ENCODE measurements around the gene TBC1D17.

- TF ChIP-seq CTCF (IDR thresholded peaks at IDR 0.05), result no peak
- TF ChIP-seq ZFX (IDR thresholded peaks at IDR 0.05; ENCODE audit: borderline replicate concordance), result no peak
Observed at GRCh38 chr19:49918089-49918488, 40.6 kb downstream of the TBC1D17 start.
